HG02852 (cell line): ENCODE results near the gene HDLBP.
"Not testable (repeated sequence)": the region's sequence is repeated elsewhere in the genome, so short reads cannot be mapped to it uniquely, and the experiment has no call there.

ENCODE experiments used
- ATAC-seq: cut with Tn5 transposase; IDR thresholded peaks from one replicate; pipeline ENCODE4 v1.9.1; 2021; ENCODE audit warnings: mild to moderate bottlenecking, moderate library complexity; ENCODE audit not compliant: unreplicated experiment

Gene HDLBP

GRCh38 chr2:241197246-241197645 is 118.2 kb downstream of the HDLBP start:
- ATAC-seq = not testable (repeated sequence)

DNA sequence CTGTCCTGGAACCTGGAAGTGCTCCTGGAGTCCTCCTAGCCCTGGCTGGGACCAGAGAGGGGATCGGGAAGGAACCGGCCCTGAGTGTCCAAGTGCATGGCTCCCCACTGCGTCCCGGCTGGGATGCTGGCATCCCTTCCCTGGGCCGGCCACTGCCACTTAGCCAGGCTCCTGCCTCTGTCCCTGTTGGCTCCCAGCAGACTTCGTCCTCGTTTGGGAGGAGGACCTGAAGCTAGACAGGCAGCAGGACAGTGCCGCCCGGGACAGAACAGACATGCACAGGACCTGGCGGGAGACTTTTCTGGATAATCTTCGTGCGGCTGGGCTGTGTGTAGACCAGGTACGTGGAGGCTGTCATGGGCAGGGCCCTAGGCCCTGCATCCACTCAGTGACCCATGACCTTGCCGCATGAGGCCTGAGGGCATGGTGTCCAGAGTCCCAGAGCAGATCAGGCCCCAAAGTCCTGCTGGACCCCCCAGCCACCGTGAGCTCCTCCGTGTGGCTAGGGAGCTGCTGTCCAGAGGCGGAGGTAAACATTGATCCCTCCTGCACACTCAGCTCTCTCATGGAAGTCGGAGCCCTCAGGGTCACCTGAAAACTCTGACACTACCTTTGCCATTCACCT is 119.9 kb downstream of the HDLBP start:
- ATAC-seq = no peak

DNA sequence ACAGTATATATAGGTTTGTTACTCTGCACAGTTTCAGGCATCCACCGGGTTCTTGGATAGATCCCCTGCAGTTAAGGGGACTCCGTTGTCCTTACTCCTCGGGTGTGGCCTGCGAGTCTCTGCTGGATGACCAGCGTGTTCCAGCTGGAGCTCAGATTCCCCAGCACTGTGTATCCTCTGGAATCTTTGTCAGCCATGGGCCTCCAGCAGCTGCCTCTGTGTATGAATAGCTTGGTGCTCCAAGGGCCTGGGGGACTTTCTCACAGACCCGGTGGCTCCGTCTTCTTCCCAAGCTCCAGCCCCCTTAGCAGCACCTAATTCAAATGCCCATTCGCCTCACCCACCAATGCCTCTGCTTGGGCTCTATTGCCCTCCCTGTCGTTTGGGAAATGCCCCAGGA is 120.7 kb downstream of the HDLBP start:
- no peak for ATAC-seq

- ATAC-seq = no peak
Measured at GRCh38 chr2:241193271-241193670, 122.2 kb downstream of the HDLBP start.

GRCh38 chr2:241191081-241191480 is 124.4 kb downstream of the HDLBP start:
- ATAC-seq = no peak

GRCh38 chr2:241190291-241190981 is 125.0 kb downstream of the HDLBP start:
- no peak for ATAC-seq

GRCh38 chr2:241189856-241190201 is 125.6 kb downstream of the HDLBP start:
- ATAC-seq = no peak

- ATAC-seq = no peak
Measured at GRCh38 chr2:241189093-241189855, 126.2 kb downstream of the HDLBP start.

DNA sequence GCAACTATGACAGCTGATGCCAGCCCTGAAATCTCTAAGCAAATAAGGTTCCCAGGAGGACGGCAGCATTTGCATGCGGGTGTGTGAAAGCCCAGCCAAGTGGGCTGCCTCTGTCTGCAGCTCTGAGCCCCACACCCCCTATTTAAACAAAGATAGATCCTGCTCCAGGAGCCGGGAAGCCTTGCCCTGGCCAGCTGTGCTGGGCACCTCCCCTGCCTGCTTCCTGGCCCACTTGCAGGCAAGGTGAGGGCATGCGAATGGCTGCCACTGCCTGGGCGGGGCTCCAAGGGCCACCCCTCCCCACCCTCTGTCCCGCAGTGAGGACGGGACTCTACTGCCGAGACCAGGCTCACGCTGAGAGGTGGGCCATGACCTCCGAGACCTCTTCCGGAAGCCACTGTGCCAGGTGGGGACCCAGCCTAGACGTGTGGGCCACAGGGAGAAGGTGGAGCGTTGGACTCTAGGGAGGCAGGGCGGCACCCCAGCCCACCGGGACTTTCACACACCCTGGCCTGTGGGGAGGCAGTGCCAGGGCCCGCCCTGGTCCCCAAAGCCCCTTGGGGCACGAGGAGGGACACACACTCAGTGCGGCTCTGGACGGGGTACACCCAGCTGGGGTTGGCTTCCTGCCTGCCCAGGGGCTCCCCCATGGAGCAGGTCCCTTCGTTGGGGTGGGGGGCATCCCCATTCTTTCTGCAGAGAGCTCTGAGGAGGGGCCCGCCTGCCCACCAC is 126.9 kb downstream of the HDLBP start, which contains the start of gene ANO7:
ANO7 (plus strand) TSS at position 317 of the 732 bp plus-strand sequence. CDS start 1,387 bp downstream, outside the sequence.
- no peak for ATAC-seq

- no peak for ATAC-seq
Measured at GRCh38 chr2:241187918-241188234, 127.6 kb downstream of the HDLBP start.

DNA sequence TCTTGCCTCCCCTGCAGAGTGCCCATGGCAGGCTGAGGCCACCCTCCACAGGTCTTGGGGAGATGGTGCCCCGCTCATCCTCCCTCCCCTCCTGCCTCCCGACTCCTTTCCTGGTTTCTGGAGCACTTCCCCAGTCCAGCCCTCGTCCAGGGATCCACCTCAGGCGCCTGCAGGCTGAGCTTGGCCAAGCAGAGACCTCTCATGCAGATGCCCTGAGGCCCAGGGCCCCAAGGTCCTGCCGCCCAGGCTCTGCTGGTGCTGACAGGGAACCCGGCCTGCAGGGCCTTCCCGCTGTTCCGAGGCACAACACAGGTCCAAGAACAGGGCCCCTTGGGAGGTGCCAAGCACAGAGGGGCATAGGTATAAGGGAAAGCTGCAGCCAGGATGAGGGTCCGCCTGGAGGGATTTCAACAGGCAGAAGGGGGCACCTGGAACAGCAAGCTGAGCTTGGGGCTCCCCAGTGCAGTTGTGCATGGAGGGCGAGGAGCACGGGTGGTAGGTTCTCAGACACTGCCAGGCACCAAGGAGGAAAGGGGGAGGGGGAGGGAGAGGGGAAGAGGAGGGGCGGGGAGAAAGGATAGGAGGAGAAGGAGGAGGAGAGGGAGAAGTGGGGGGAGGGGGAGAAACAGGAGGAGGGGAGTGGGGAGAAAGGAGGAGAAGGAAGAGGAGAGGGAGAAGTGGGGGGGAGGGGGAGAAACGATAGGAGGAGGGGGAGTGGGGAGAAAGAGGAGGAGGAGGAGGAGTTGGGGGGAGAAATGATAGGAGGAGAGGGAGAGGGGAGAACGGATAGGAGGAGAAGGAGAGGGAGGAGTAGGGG is 128.2 kb downstream of the HDLBP start:
- ATAC-seq = no peak

- no peak for ATAC-seq
Measured at GRCh38 chr2:241185961-241186360, 129.5 kb downstream of the HDLBP start.

DNA sequence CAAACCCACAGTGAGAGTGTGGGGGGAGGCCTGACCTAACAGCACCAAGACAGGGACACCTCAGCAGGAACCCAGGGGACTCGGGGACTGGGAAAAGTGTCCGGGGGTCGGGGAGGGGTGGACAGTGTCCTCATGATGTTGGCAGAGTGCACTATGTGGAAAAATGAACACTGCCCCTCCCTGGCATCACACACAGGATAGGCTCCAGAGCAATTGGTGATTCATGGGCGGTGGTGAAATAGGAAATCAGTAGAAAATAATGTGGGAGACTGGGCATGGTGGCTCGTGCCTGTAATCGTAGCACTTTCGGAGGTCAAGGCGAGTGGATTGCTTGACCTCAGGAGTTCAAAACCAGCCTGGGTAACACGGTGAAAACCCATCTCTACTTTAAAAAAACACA is 130.6 kb downstream of the HDLBP start:
- no peak for ATAC-seq

GRCh38 chr2:241183221-241183620 is 132.3 kb downstream of the HDLBP start:
- no peak for ATAC-seq

DNA sequence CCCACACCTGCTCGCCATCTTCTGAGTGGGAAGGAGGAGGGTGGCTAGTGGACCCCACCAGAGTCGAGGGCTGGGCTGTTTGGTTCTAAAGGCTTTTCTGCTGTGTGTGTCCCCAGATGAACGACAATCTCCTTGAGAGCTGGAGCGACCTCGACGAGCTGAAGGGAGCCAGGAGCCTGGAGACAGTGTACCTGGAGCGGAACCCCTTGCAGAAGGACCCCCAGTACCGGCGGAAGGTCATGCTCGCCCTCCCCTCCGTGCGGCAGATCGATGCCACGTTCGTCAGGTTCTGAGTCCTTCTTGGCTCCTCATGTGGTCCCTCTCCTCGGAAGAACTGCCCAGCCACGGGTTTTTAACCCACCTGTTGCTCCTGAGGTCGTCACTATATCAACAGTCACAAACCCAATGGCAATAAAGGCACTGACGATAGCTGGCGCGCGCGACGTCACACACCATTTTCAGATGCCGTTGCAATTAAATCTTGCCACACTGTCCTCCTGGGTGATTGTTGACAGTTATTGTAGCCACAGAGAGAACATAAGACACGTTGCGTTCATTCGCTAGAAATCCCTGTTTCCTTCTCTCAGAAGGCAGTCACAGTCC is 132.8 kb downstream of the HDLBP start:
- no peak for ATAC-seq

GRCh38 chr2:241182126-241182525 is 133.3 kb downstream of the HDLBP start:
- no peak for ATAC-seq

DNA sequence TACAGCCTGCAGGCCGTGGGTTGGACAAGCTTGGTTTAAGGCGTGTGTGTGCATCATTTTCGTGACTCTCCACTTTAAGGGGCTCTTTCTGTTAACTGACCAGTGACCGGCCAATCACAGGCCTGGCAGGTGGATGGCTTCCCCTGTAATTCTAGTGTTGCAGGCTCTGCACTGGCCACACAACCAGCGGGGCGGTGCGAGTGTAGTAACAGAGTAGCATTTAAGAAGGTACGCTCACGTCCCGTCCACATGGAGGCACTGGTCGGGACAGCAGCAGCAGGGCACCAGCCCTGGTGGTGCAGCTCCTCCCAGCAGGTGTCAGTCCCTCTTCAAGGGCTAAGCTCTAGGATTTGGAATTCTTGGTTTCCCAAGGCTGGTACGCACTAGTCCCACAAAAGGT is 135.0 kb downstream of the HDLBP start:
- ATAC-seq = no peak

GRCh38 chr2:241179899-241180298 is 135.6 kb downstream of the HDLBP start:
- ATAC-seq = no peak

- ATAC-seq = no peak
Measured at GRCh38 chr2:241178961-241179360, 136.5 kb downstream of the HDLBP start.
